BJ (cell line): ENCODE measurements around the gene STARD3. TPM values are rescaled to one million over a fixed set of nuclear protein-coding genes. Genes with fewer than 3 reads are reported as not detected.
A peak's percentile ranks its signal among the peaks of the same experiment; 100 is the strongest.

ENCODE experiments used
- CTCF ChIA-PET: fragments of 350-600 bp; formaldehyde crosslinking; extraction: SDS; loops from one replicate; lab custom pipeline; 2021; ENCODE audit warnings: antibody characterized with exemption, inconsistent platforms; lab: Yijun Ruan, JAX
- POLR2A ChIA-PET: fragments of 300-600 bp; sonication (Branson Sonifier 250); formaldehyde crosslinking; extraction: SDS; loops from one replicate; lab custom pipeline; 2021; ENCODE audit warnings: antibody characterized with exemption; lab: Charles Lee
- DNase-seq: peaks from one replicate; pipeline ENCODE4 v3.0.0-alpha.2; 2011; ENCODE audit warnings: low read depth
- H3K27me3 ChIP-seq: 2 replicates; pipeline ENCODE4 v1.6.0; 2011; ENCODE audit warnings: low read length; ENCODE audit not compliant: control insufficient read depth, insufficient read depth
- H3K36me3 ChIP-seq: 2 replicates; pipeline ENCODE4 v1.5.1; 2011; ENCODE audit warnings: low read length; ENCODE audit not compliant: control insufficient read depth, insufficient read depth
- H3K4me3 ChIP-seq: 2 replicates; pipeline ENCODE4 v1.5.1; 2011; ENCODE audit warnings: low read depth, mild to moderate bottlenecking, control low read depth, low read length
- polyA plus RNA-seq: library from polyadenylated mRNA; depleted of rRNA; stranded (reverse); fragments of >200 nt; gene quantifications from 2 replicates; pipeline ENCODE4 v1.2.3, GENCODE V29; 2011
- TF ChIP-seq, protein P1 (sequence below): IDR thresholded peaks from 2 replicates; pipeline ENCODE4 v1.5.1; 2011; ENCODE audit warnings: low read depth, mild to moderate bottlenecking, control low read depth, inconsistent platforms, low read length, moderate library complexity; ENCODE audit not compliant: insufficient read depth

Gene STARD3
- polyA plus RNA-seq, 1 experiment = 93.8 TPM

DNA sequence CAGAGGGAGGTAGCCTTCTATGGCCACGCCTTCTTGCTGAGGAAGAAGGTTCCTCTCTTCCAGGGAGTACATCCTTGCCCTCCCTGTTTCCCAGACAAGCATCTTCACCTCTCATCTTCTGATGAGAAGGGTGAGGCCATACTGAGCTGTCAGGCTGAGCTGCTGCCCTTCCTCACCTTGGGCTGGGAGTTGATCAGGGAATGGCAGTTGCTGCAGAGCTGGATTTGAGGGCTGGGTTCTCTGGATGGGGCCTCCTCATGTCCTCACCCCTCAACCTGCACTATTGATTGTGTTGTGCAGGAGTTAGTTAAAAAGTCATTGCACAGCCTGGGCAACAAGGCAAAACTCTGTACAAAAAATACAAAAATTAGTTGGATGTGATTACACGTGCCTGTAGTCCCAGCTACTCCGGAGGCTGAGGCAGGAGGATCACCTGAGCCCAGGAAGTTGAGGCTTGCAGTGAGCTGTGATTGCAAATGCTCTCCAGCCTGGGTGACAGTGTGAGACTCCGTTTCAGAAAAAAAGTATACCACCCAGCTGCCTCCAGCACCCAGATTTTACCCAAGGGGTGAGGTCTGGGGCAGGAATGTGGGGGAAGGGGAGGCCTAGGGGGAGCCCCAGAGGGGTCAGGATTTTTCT lies 65.0 kb downstream of the STARD3 start:
- no peak for DNase-seq
- TF ChIP-seq, protein P1, sequence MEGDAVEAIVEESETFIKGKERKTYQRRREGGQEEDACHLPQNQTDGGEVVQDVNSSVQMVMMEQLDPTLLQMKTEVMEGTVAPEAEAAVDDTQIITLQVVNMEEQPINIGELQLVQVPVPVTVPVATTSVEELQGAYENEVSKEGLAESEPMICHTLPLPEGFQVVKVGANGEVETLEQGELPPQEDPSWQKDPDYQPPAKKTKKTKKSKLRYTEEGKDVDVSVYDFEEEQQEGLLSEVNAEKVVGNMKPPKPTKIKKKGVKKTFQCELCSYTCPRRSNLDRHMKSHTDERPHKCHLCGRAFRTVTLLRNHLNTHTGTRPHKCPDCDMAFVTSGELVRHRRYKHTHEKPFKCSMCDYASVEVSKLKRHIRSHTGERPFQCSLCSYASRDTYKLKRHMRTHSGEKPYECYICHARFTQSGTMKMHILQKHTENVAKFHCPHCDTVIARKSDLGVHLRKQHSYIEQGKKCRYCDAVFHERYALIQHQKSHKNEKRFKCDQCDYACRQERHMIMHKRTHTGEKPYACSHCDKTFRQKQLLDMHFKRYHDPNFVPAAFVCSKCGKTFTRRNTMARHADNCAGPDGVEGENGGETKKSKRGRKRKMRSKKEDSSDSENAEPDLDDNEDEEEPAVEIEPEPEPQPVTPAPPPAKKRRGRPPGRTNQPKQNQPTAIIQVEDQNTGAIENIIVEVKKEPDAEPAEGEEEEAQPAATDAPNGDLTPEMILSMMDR = no peak
- ChIA-PET POLR2A (no interaction called here), CTCF (interaction anchor here (2.9 kb wide), 1 partner anchor 28 kb away, joined by 9 read pairs; the partner anchor contains the start of gene MIEN1)
- H3K27me3 ChIP-seq = no peaks in the 10 kb centered on the region
- peaks cover under 1% of the 10 kb centered on the region for H3K36me3 ChIP-seq
- no peak overlapping the region for H3K4me3 ChIP-seq

GRCh38 chr17:39702901-39703893 lies 66.3 kb downstream of the STARD3 start:
- TF ChIP-seq, protein P1 = no peak
- DNase-seq = no peak
- CTCF ChIA-PET = interaction anchor here (0.6 to 2.9 kb wide), 2 partner anchors 27 to 81 kb away, joined by 3 to 9 read pairs; partner anchors contain the start of gene MIEN1
- no peaks in the 10 kb centered on the region for H3K27me3 ChIP-seq
- POLR2A ChIA-PET = interaction anchor here (0.6 kb wide), 1 partner anchor 22 kb away, joined by 4 read pairs; no protein-coding TSS in a partner anchor
- peaks cover 7% of the 10 kb centered on the region for H3K36me3 ChIP-seq
- H3K4me3 ChIP-seq = no peak overlapping the region

DNA sequence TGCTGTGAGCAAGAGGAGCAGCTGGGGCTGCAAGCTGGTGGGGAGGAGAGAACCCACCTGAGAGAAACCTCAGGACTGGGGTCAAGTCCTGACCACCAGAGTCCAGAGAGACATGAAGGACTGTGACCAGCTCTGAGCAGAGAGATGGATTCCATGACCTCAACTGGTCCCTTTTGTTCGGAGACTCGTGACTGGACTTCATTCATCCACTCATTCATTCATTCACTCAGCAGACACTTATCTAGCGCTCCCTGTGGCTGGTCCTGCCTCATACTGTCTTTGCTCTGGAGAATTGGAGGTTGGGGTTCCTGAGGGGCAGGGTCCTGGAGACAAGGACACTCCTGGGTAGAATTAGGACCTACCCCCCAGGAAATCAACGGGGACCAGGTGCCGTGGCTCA lies 67.0 kb downstream of the STARD3 start:
- Histone ChIP-seq H3K36me3 (peaks cover 12% of the 10 kb centered on the region), H3K4me3 (no peak overlapping the region), H3K27me3 (no peaks in the 10 kb centered on the region)
- DNase-seq = no peak
- POLR2A ChIA-PET = interaction anchor here (0.6 kb wide), 1 partner anchor 21 kb away, joined by 4 read pairs; no protein-coding TSS in a partner anchor
- TF ChIP-seq, protein P1 = no peak
- CTCF ChIA-PET = interaction anchor here (2.9 kb wide), 1 partner anchor 26 kb away, joined by 9 read pairs; the partner anchor contains the start of gene MIEN1

DNA sequence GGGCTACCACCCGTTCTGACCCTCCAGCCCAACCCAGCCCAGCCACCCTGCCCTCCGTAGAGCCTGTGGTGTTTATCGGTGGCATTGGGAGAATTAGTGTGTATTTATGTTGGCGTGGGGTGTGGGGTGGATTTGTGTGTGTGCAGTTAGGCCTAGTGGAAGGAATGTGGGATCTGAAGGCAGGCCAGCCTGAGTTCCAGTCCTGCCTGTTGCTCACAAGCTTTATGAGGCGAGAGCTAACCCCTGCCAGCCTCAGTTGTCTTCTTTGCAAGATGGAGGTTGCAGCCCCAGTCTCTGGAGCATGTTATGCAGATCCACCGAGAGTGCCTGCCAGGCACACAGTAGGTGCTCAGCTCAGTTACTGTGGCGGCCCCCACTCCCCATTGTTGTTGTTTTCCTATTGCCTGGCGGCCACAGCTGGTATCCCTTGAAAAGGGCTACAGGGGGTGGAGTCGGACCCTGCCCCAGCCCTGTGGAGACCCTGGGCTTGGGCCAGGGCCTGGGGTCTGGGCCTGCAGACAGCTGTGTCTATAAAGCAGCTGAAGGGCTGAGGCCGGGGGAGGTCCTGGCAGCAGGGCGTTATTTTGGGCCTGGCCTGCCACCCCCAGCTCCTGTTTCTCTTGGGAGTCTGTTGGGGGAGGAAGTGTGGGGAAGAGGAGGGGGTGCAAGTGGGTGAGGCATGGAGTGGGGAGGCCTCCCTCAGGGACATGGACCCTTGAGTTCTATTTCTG lies 68.0 kb downstream of the STARD3 start:
- no peak overlapping the region for H3K4me3 ChIP-seq
- CTCF ChIA-PET = interaction anchor here (1.0 to 1.7 kb wide), 5 partner anchors 10 to 47 kb away, joined by 3 to 5 read pairs (median 4); partner anchors contain the start of gene MIEN1
- no peaks in the 10 kb centered on the region for H3K27me3 ChIP-seq
- POLR2A ChIA-PET = no interaction called here
- TF ChIP-seq, protein P1 = peak; percentile 45
- H3K36me3 ChIP-seq = peaks cover 19% of the 10 kb centered on the region
- no peak for DNase-seq
